WERI-Rb-1 (cell line): ENCODE measurements around the gene HMGA1.
A peak's percentile ranks its signal among the peaks of the same experiment; 100 is the strongest.

Experiments
- DNase-seq: peaks from one replicate; pipeline ENCODE4 v3.0.0-alpha.2; 2020
- H3K27ac ChIP-seq: fragments of 250-450 bp; sonication (Bioruptor Pico); 2 replicates; pipeline ENCODE4 v1.5.1; 2020; ENCODE audit warnings: mild to moderate bottlenecking, moderate library complexity
- H3K27me3 ChIP-seq: fragments of 250-450 bp; sonication (Bioruptor Pico); 2 replicates; pipeline ENCODE4 v1.5.1; 2021; ENCODE audit warnings: mild to moderate bottlenecking, low read depth, moderate library complexity; ENCODE audit not compliant: insufficient read depth, severe bottlenecking
- H3K36me3 ChIP-seq: fragments of 250-450 bp; sonication (Bioruptor Pico); 2 replicates; pipeline ENCODE4 v1.5.1; 2020; ENCODE audit warnings: mild to moderate bottlenecking, moderate library complexity
- H3K4me3 ChIP-seq: 2 replicates; pipeline ENCODE4 v1.5.1; 2011; ENCODE audit warnings: low read depth, mild to moderate bottlenecking, control low read depth, low read length
- H3K9me3 ChIP-seq: fragments of 250-450 bp; sonication (Bioruptor Pico); 2 replicates; pipeline ENCODE4 v1.5.1; 2021; ENCODE audit warnings: mild to moderate bottlenecking, moderate library complexity; ENCODE audit not compliant: severe bottlenecking
- TF ChIP-seq, protein P1 (sequence below): IDR thresholded peaks from 2 replicates; pipeline ENCODE4 v1.5.1; 2011; ENCODE audit warnings: low read depth, mild to moderate bottlenecking, control low read depth, inconsistent platforms, low read length

The HMGA1 gene

DNA sequence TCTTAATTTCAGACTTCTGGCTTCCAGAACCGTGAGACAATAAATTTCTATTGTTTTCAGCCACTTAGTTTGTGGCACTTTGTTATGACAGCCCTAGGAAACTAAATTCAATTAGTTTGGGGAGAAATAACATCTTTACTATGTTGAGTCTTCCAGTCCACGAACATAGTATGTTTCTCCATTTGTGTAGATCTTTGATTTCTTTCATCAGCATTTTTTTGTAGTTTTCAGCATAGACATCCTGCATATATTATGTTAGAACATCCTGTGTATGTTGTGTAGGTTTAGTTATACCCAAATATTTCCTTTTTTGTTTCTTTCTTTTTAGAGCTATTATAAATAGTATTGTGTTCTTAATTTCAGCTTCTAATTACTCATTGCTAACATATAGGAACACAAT lies 18.0 kb upstream of the HMGA1 start:
- Histone ChIP-seq H3K36me3 (no peaks in the 10 kb centered on the region), H3K27ac (no peak overlapping the region; the same call in 1 of the 2 replicates), H3K27me3 (no peaks in the 10 kb centered on the region), H3K4me3 (no peak overlapping the region), H3K9me3 (no peaks in the 10 kb centered on the region)
- DNase-seq = no peak
- TF ChIP-seq, protein P1, sequence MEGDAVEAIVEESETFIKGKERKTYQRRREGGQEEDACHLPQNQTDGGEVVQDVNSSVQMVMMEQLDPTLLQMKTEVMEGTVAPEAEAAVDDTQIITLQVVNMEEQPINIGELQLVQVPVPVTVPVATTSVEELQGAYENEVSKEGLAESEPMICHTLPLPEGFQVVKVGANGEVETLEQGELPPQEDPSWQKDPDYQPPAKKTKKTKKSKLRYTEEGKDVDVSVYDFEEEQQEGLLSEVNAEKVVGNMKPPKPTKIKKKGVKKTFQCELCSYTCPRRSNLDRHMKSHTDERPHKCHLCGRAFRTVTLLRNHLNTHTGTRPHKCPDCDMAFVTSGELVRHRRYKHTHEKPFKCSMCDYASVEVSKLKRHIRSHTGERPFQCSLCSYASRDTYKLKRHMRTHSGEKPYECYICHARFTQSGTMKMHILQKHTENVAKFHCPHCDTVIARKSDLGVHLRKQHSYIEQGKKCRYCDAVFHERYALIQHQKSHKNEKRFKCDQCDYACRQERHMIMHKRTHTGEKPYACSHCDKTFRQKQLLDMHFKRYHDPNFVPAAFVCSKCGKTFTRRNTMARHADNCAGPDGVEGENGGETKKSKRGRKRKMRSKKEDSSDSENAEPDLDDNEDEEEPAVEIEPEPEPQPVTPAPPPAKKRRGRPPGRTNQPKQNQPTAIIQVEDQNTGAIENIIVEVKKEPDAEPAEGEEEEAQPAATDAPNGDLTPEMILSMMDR = no peak

DNA sequence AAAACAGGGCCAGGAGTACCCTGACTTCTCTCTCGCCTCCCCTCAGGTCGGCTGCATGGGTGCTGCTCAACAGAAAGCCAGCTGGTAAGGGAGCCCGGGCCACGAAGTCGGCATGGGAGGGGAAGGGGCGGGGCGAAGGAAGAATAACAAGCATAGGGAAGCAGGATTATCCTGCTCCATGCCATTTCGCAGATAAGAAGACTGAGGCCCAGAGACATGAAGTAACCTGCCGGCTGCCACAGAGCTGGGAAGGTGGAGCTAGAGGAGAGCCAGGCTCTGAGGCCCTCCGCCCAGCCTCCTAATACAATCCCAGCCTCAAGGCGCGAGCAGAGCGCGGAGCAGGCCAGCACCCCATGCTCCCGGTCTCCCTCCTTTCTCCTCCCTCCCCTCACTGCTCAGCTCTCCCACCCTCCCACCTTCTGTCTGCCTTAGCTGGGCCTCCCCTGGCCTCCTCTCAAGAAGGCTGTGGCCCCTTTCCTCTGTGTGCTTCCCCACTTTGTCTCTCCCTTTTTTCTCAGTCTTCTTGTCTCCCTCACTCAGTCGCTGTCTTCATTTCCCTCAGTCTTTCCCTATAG lies 13.2 kb upstream of the HMGA1 start:
- no peaks in the 10 kb centered on the region for H3K9me3 ChIP-seq
- no peak for DNase-seq
- peak overlapping the region; percentile 9 for H3K4me3 ChIP-seq
- peak overlapping the region; percentile 88 for H3K27ac ChIP-seq
- no peaks in the 10 kb centered on the region for H3K36me3 ChIP-seq
- TF ChIP-seq, protein P1 = no peak
- H3K27me3 ChIP-seq = no peaks in the 10 kb centered on the region

DNA sequence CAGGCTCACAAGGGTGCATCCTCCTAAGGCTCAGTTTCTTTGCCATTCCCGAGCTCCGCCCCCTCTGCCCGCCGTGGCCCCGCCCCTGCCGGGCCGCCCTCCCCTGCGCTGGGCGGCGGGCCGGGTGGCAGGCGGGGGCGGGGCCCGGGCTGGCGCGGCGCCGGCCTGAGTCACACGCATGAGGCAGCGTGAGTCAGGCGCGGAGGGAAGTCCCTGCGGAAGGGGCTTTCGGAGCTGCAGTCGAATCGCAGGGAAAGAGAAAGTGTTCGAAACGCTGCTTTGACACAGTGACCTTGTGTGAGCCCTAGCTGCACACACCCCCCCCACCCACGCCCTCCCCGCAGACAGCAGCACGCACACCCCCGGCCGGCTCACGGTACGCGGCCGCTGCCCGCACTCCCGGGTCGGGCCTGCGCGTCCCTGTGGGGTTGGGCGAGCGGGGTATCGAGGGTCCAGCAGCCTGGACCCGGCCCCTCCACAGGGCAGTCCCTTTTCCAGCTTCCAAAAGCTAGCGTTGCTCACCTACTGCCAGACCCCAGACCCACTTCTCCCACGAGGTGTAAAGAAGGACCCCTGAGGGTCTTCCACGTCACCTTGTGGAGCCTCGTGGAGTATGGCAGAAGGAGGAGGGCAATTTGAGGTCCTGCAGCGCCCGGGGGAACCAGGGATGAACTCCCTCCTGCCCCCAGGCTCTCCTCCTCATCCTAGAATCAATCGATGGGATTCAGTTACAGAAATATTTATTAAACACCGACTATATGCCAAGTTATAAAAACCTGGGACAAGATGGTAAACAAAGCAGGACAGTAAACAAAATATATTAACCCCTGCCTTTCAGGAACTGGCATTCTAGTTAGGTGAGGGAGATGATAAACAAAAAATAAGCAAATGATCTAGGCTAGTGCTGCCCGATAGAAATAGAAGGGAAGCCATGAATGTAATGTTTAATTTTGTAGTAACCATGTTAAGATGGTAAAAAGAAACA lies 12.4 kb upstream of the HMGA1 start:
- H3K27me3 ChIP-seq = no peaks in the 10 kb centered on the region
- H3K4me3 ChIP-seq = peak overlapping the region; percentile 55
- TF ChIP-seq, protein P1 = no peak
- H3K36me3 ChIP-seq = no peaks in the 10 kb centered on the region
- peak; percentile 97 for DNase-seq
- peak overlapping the region; percentile 88 for H3K27ac ChIP-seq
- no peaks in the 10 kb centered on the region for H3K9me3 ChIP-seq

DNA sequence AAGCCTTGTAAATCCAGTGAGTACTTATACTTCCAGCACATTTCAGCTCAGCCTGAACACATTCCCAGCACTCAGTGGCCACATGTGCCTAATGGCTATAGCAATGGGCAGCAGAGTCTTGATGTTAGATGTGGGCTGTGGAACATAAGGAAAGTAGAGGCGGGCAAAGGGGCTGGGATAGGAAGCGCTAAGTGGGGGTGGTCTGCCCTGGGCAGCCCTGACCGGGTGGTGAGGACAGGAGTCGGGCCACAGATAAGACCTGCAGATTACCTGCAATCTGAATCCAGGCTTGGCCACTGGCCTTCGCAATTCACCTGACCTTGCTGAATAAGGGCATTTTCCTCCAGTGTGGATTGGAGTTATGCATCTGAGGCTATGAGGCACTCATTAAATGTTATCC lies 11.1 kb upstream of the HMGA1 start:
- H3K4me3 ChIP-seq = no peak overlapping the region
- no peaks in the 10 kb centered on the region for H3K9me3 ChIP-seq
- H3K36me3 ChIP-seq = no peaks in the 10 kb centered on the region
- no peaks in the 10 kb centered on the region for H3K27me3 ChIP-seq
- TF ChIP-seq, protein P1 = no peak
- DNase-seq = no peak
- no peak overlapping the region for H3K27ac ChIP-seq

DNA sequence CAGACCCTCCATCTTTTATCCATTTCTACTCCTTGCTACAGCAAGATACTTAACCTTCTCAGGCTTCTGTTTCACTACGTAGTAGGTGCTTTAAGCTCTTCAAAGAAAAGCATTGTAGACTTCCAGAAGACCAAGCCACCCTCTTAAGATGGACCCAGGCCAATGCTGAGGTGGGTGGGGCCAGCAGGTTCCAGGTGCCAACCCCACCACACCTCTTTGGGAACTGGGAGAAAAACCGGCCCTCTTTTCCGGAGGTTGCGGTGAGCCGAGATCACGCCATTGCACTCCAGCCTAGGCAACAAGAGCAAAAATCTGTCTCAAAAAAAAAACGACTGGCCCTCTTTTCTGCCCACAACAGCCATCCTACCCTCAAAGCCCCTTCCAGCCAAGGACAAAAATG lies 10.6 kb upstream of the HMGA1 start:
- no peak for DNase-seq
- TF ChIP-seq, protein P1 = no peak
- H3K27me3 ChIP-seq = no peaks in the 10 kb centered on the region
- no peaks in the 10 kb centered on the region for H3K9me3 ChIP-seq
- H3K27ac ChIP-seq = no peak overlapping the region
- no peak overlapping the region for H3K4me3 ChIP-seq
- H3K36me3 ChIP-seq = no peaks in the 10 kb centered on the region
